ENCODE data around the gene TMEM233.

The TMEM233 gene

DNA sequence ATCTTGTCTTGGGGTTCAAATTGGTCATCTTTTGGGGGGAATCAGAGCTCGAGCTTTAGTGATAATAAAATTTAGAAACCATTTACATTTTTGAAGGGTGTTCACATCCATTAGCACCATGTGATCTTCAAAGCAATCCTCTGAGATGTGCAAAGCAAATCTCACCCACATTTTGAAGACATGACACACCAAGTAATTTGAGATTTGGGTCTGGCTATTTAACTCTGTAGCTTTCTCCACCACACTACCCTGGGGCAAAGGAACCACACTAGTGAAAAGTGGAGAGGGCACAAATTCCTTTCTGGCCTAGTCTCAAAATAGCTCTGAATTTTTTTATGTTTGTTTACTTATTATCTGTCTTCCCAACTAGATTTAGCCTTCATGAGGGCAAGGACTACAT, 46.6 kb upstream of the TMEM233 start:
- Histone ChIP-seq H3K4me2 (ENCODE audit: low read length) (peak overlapping the region; percentile 32; the same call in 1 of the 2 replicates), H3K9me3 (ENCODE audit: control insufficient read depth, insufficient read depth, low read length) (no peaks in the 10 kb centered on the region), H3K27me3 (ENCODE audit: control insufficient read depth, low read length) (peaks cover 7% of the 10 kb centered on the region), H3K4me3 (ENCODE audit: low read length) (no peak overlapping the region), H3F3A (ENCODE audit: control insufficient read depth, insufficient read depth) (no peaks in the 10 kb centered on the region), H4K20me1 (ENCODE audit: control insufficient read depth, insufficient read depth, low read depth, low read length) (no peaks in the 10 kb centered on the region), H3K79me2 (ENCODE audit: control insufficient read depth, low read length) (no peaks in the 10 kb centered on the region), H3K4me1 (ENCODE audit: control insufficient read depth, low read length) (peaks cover 23% of the 10 kb centered on the region), H3K9me2 (replicated peaks; ENCODE audit: control insufficient read depth, low read length) (no peaks in the 10 kb centered on the region), H3K36me3 (ENCODE audit: control insufficient read depth, low read length) (no peaks in the 10 kb centered on the region), H3K27ac (ENCODE audit: low read depth, low read length) (no peak overlapping the region)
- no peak for TF ChIP-seq EZH2phosphoT487 (IDR thresholded peaks at IDR 0.05; ENCODE audit: borderline replicate concordance, low read length)
- TF ChIP-seq, protein P1, sequence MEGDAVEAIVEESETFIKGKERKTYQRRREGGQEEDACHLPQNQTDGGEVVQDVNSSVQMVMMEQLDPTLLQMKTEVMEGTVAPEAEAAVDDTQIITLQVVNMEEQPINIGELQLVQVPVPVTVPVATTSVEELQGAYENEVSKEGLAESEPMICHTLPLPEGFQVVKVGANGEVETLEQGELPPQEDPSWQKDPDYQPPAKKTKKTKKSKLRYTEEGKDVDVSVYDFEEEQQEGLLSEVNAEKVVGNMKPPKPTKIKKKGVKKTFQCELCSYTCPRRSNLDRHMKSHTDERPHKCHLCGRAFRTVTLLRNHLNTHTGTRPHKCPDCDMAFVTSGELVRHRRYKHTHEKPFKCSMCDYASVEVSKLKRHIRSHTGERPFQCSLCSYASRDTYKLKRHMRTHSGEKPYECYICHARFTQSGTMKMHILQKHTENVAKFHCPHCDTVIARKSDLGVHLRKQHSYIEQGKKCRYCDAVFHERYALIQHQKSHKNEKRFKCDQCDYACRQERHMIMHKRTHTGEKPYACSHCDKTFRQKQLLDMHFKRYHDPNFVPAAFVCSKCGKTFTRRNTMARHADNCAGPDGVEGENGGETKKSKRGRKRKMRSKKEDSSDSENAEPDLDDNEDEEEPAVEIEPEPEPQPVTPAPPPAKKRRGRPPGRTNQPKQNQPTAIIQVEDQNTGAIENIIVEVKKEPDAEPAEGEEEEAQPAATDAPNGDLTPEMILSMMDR (IDR thresholded peaks at IDR 0.05; ENCODE audit: low read depth, low read length, poor library complexity, severe bottlenecking), result no peak

DNA sequence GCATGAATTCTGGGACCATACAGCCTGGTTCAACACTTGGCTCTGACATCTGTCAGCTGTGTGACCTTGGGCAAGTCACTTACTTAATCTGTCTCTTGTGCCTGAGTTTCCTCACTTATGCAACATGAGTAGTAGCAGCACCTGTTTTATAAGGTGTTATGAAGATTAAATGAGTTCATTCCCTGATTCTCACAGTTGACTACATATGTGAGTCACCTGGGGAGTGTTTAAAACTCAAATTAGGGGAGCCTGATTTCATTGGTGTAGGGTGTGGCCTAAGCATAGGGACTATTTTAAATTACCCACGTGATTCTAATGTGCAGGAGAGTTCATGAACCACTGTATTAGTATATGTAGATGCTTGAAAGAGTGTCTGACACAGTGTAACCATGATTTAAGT, 36.7 kb upstream of the TMEM233 start:
- Histone ChIP-seq H3K79me2 (ENCODE audit: control insufficient read depth, low read length) (no peaks in the 10 kb centered on the region), H3F3A (ENCODE audit: control insufficient read depth, insufficient read depth) (no peaks in the 10 kb centered on the region), H3K4me1 (ENCODE audit: control insufficient read depth, low read length) (no peaks in the 10 kb centered on the region), H3K4me3 (ENCODE audit: low read length) (no peak overlapping the region), H4K20me1 (ENCODE audit: control insufficient read depth, insufficient read depth, low read depth, low read length) (no peaks in the 10 kb centered on the region), H3K36me3 (ENCODE audit: control insufficient read depth, low read length) (no peaks in the 10 kb centered on the region), H3K4me2 (ENCODE audit: low read length) (no peak overlapping the region), H3K27me3 (ENCODE audit: control insufficient read depth, low read length) (no peaks in the 10 kb centered on the region), H3K9me2 (replicated peaks; ENCODE audit: control insufficient read depth, low read length) (no peaks in the 10 kb centered on the region), H3K27ac (ENCODE audit: low read depth, low read length) (no peak overlapping the region), H3K9me3 (ENCODE audit: control insufficient read depth, insufficient read depth, low read length) (no peaks in the 10 kb centered on the region)
- no peak for TF ChIP-seq EZH2phosphoT487 (IDR thresholded peaks at IDR 0.05; ENCODE audit: borderline replicate concordance, low read length)
- TF ChIP-seq, protein P1 (IDR thresholded peaks at IDR 0.05; ENCODE audit: low read depth, low read length, poor library complexity, severe bottlenecking), result no peak

DNA sequence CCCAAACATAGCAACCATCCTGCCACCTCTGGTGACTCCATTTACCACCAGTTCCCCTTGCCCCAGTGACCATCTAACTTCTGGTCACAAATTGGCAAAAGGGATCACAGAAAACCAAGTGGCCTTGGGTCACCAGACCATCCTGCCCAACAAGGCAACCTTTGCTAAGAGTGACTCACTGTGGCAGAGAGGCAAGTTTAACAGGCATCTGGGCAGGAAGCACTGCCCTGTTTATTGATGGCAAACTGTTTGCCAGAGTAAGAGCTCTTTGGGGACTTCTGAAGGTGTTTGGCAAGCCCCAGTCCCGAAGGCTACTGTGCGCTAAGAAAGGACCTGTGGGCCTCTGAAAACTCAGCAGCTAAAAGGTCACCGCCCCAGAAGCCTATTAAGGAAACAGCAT, 28.2 kb upstream of the TMEM233 start:
- Histone ChIP-seq H3K27me3 (ENCODE audit: control insufficient read depth, low read length) (no peaks in the 10 kb centered on the region), H3F3A (ENCODE audit: control insufficient read depth, insufficient read depth) (no peaks in the 10 kb centered on the region), H3K9me2 (replicated peaks; ENCODE audit: control insufficient read depth, low read length) (no peaks in the 10 kb centered on the region), H3K9me3 (ENCODE audit: control insufficient read depth, insufficient read depth, low read length) (no peaks in the 10 kb centered on the region), H3K36me3 (ENCODE audit: control insufficient read depth, low read length) (no peaks in the 10 kb centered on the region), H3K4me1 (ENCODE audit: control insufficient read depth, low read length) (no peaks in the 10 kb centered on the region), H3K4me2 (ENCODE audit: low read length) (no peak overlapping the region), H3K79me2 (ENCODE audit: control insufficient read depth, low read length) (no peaks in the 10 kb centered on the region), H3K4me3 (ENCODE audit: low read length) (no peak overlapping the region), H4K20me1 (ENCODE audit: control insufficient read depth, insufficient read depth, low read depth, low read length) (no peaks in the 10 kb centered on the region), H3K27ac (ENCODE audit: low read depth, low read length) (no peak overlapping the region)
- no peak for TF ChIP-seq EZH2phosphoT487 (IDR thresholded peaks at IDR 0.05; ENCODE audit: borderline replicate concordance, low read length)
- TF ChIP-seq, protein P1 (IDR thresholded peaks at IDR 0.05; ENCODE audit: low read depth, low read length, poor library complexity, severe bottlenecking), result no peak

DNA sequence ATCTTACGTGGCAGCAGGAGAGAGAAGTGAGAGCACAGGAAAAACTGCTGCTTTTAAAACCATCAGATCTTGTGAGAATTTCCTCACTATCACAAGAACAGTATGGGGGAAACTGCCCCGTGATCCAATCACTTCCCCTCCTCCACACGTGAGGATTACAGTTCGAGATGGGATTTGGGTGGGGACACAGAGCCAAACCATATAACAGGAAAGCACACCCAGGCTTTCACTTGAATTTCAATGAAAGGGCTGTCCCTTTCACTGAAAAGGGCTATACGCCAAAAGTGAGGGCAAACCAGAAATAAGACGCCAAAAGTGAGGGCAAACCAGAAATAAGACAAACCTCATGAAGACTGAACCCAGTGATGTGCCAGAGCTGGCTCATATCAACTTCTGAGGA, 22.8 kb upstream of the TMEM233 start:
- H3K27me3 ChIP-seq (ENCODE audit: control insufficient read depth, low read length), result no peaks in the 10 kb centered on the region
- no peak overlapping the region for H3K4me2 ChIP-seq (ENCODE audit: low read length)
- TF ChIP-seq, protein P1 (IDR thresholded peaks at IDR 0.05; ENCODE audit: low read depth, low read length, poor library complexity, severe bottlenecking), result no peak
- TF ChIP-seq EZH2phosphoT487 (IDR thresholded peaks at IDR 0.05; ENCODE audit: borderline replicate concordance, low read length), result no peak
- no peaks in the 10 kb centered on the region for H3K9me2 ChIP-seq (replicated peaks; ENCODE audit: control insufficient read depth, low read length)
- no peaks in the 10 kb centered on the region for H3K79me2 ChIP-seq (ENCODE audit: control insufficient read depth, low read length)
- H3K9me3 ChIP-seq (ENCODE audit: control insufficient read depth, insufficient read depth, low read length), result no peaks in the 10 kb centered on the region
- no peak overlapping the region for H3K27ac ChIP-seq (ENCODE audit: low read depth, low read length)
- H3K36me3 ChIP-seq (ENCODE audit: control insufficient read depth, low read length), result no peaks in the 10 kb centered on the region
- no peaks in the 10 kb centered on the region for H4K20me1 ChIP-seq (ENCODE audit: control insufficient read depth, insufficient read depth, low read depth, low read length)
- H3K4me1 ChIP-seq (ENCODE audit: control insufficient read depth, low read length), result peaks cover 8% of the 10 kb centered on the region
- H3F3A ChIP-seq (ENCODE audit: control insufficient read depth, insufficient read depth), result no peaks in the 10 kb centered on the region
- H3K4me3 ChIP-seq (ENCODE audit: low read length), result no peak overlapping the region

All from DOHH2 (cell line).